HepG2 (cell line): ENCODE results near the gene ZFAND3. TPM values are rescaled to one million over a fixed set of nuclear protein-coding genes. Genes with fewer than 3 reads are reported as not detected.

ENCODE experiments used
- ATAC-seq: fragments of 200-7000 bp; cut with Tn5 transposase; 3 replicates; pipeline ENCODE4 v1.9.1; 2020; ENCODE audit warnings: mild to moderate bottlenecking, moderate library complexity
- BruUV-seq: library from RNA; stranded (reverse); fragments of 400-500 nt; replicated peaks from 2 replicates; lab custom pipeline; 2021; lab: Mats Ljungman, UMichigan
- CTCF ChIA-PET: fragments of 300-600 bp; formaldehyde crosslinking; extraction: SDS; loops from one replicate; lab custom pipeline; 2021; ENCODE audit warnings: low total read pairs, inconsistent platforms, low intra/inter-chr PET ratio; lab: Yijun Ruan, JAX
- POLR2A ChIA-PET: fragments of 350-600 bp; sonication (Branson Sonifier 250); formaldehyde crosslinking; loops from one replicate; lab custom pipeline; 2020; ENCODE audit warnings: antibody characterized with exemption, inconsistent platforms; lab: Yijun Ruan, JAX
- DNase-seq: peaks from one replicate; pipeline ENCODE4 v3.0.0-alpha.2; 2015; ENCODE audit warnings: low spot score
- FAIRE-seq: peaks from 3 replicates; lab custom pipeline; 2011; peaks lifted over from hg19 to GRCh38; lab: Jason Lieb, UNC
- H2AFZ ChIP-seq: one replicate; pipeline ENCODE4 v1.6.1; 2011; ENCODE audit warnings: low read length, inconsistent platforms
- H3K27ac ChIP-seq: fragments of 300-600 bp; 3 replicates; pipeline ENCODE4 v1.8.0; 2011; ENCODE audit warnings: mixed run types, mild to moderate bottlenecking, mixed read lengths, low read length, inconsistent platforms; ENCODE audit not compliant: insufficient read depth; ENCODE audit errors: extremely low read length
- H3K27me3 ChIP-seq, 2 experiments: fragments of 200-600 bp in 1 of 2; 2 replicates in 1 of 2; 3 replicates in 1 of 2; pipeline versions ENCODE4 v1.6.0 to v1.8.0; 2011; ENCODE audit warnings: low read length in 2 of 2, mild to moderate bottlenecking in 2 of 2, moderate library complexity in 2 of 2, inconsistent platforms in 1 of 2; ENCODE audit not compliant: insufficient read depth in 2 of 2, control insufficient read depth in 1 of 2
- H3K36me3 ChIP-seq, 2 experiments: fragments of 200-600 bp in 1 of 2; replicated peaks in 1 of 2; 2 replicates in 1 of 2; 3 replicates in 1 of 2; pipeline versions ENCODE4 v1.5.1 to v1.8.0; 2011; ENCODE audit warnings: low read length in 2 of 2, inconsistent platforms in 1 of 2; ENCODE audit not compliant: insufficient read depth in 2 of 2, control insufficient read depth in 1 of 2
- H3K4me1 ChIP-seq: 2 replicates; pipeline ENCODE4 v1.5.1; 2012; ENCODE audit warnings: low read length, inconsistent platforms; ENCODE audit not compliant: insufficient read depth
- H3K4me2 ChIP-seq: 2 replicates; pipeline ENCODE4 v1.6.0; 2011; ENCODE audit warnings: low read depth, low read length, inconsistent platforms
- H3K4me3 ChIP-seq, 3 experiments: fragments of 200-600 bp in 1 of 3; sonication (generic), shearing (Covaris generic) in 1 of 3; replicated peaks in 1 of 3; 2 replicates each; pipeline ENCODE4 v1.5.1; 2011 to 2016; ENCODE audit warnings: low read length in 3 of 3, inconsistent platforms in 2 of 3, low read depth in 2 of 3, mild to moderate bottlenecking in 2 of 3, control low read depth in 1 of 3, mixed read lengths in 1 of 3; ENCODE audit not compliant: insufficient read depth in 1 of 3
- H3K79me2 ChIP-seq: one replicate; pipeline ENCODE4 v1.6.1; 2011; ENCODE audit warnings: low read length, inconsistent platforms; ENCODE audit not compliant: insufficient read depth
- H3K9ac ChIP-seq: 2 replicates; pipeline ENCODE4 v1.6.0; 2011; ENCODE audit warnings: mild to moderate bottlenecking, low read depth, low read length, inconsistent platforms; ENCODE audit not compliant: insufficient read depth
- H3K9me3 ChIP-seq: 2 replicates; pipeline ENCODE4 v1.5.1; 2012; ENCODE audit warnings: mild to moderate bottlenecking, low read length
- H4K20me1 ChIP-seq: 2 replicates; pipeline ENCODE4 v1.6.0; 2011; ENCODE audit warnings: inconsistent platforms, mild to moderate bottlenecking, low read length, moderate library complexity; ENCODE audit not compliant: insufficient read depth
- AGO1 ChIP-seq: fragments of 200-400 bp; formaldehyde crosslinking; IDR thresholded peaks from 2 replicates; pipeline ENCODE4 v1.6.1; 2017; ENCODE audit warnings: mild to moderate bottlenecking, low read depth, low read length, moderate library complexity; ENCODE audit not compliant: poor library complexity, severe bottlenecking
- FLYWCH1 ChIP-seq: sonication (generic); formaldehyde crosslinking; IDR thresholded peaks from 2 replicates; pipeline ENCODE4 v1.8.1; 2023; ENCODE audit warnings: mild to moderate bottlenecking, missing genetic modification reagents
- GPBP1L1 ChIP-seq: sonication (generic); formaldehyde crosslinking; IDR thresholded peaks from 2 replicates; pipeline ENCODE4 v1.5.0; 2020; ENCODE audit warnings: mild to moderate bottlenecking, missing genetic modification reagents
- JARID2 ChIP-seq: sonication (generic); formaldehyde crosslinking; IDR thresholded peaks from 2 replicates; pipeline ENCODE4 v1.8.1; 2023; ENCODE audit warnings: missing genetic modification reagents, inconsistent platforms; ENCODE audit not compliant: insufficient replicate concordance
- LCORL ChIP-seq, 2 experiments: fragments of 450-650 bp in 1 of 2; sonication (generic) in 1 of 2; formaldehyde crosslinking in 1 of 2; IDR thresholded peaks; 2 replicates each; pipeline versions ENCODE4 v1.5.0 to v1.6.1; 2017 to 2020; ENCODE audit warnings: antibody characterized with exemption in 1 of 2, missing genetic modification reagents in 1 of 2
- MXD3 ChIP-seq: IDR thresholded peaks from 2 replicates; pipeline ENCODE4 v1.6.1; 2016; ENCODE audit warnings: mild to moderate bottlenecking, missing biosample characterization, missing genetic modification reagents
- MXI1 ChIP-seq: IDR thresholded peaks from 3 replicates; pipeline ENCODE4 v1.6.1; 2012; ENCODE audit warnings: low read depth, low read length, inconsistent platforms, borderline replicate concordance
- PAXIP1 ChIP-seq: sonication (generic); formaldehyde crosslinking; conservative IDR thresholded peaks from 2 replicates; pipeline ENCODE4 v1.4.0; 2020; ENCODE audit warnings: mild to moderate bottlenecking, missing genetic modification reagents, moderate library complexity
- PITX1 ChIP-seq: sonication (generic); formaldehyde crosslinking; IDR thresholded peaks from 2 replicates; pipeline ENCODE4 v1.5.1; 2020; ENCODE audit warnings: mild to moderate bottlenecking, missing genetic modification reagents
- RNF2 ChIP-seq: fragments of 450-650 bp; conservative IDR thresholded peaks from 2 replicates; pipeline ENCODE4 v1.6.1; 2016; ENCODE audit warnings: low read depth
- SP1 ChIP-seq, 2 experiments: fragments of 450-650 bp in 1 of 2; sonication (generic) in 1 of 2; formaldehyde crosslinking in 1 of 2; IDR thresholded peaks; 2 replicates each; pipeline versions ENCODE4 v1.4.0 to v1.6.1; 2016 to 2020; ENCODE audit warnings: missing genetic modification reagents in 1 of 2
- ZNF10 ChIP-seq: sonication (generic); formaldehyde crosslinking; IDR thresholded peaks from 2 replicates; pipeline ENCODE4 v1.4.0; 2020; ENCODE audit warnings: mild to moderate bottlenecking, low read depth, missing genetic modification reagents, borderline replicate concordance
- ZNF460 ChIP-seq: sonication (generic); formaldehyde crosslinking; IDR thresholded peaks from 2 replicates; pipeline ENCODE4 v1.5.1; 2020; ENCODE audit warnings: missing genetic modification reagents, mild to moderate bottlenecking, borderline replicate concordance
- WGBS: methylation state at CpG from one replicate; pipeline ENCODE4 v1.1.6; 2017; ENCODE audit warnings: low lambda C conversion rate; 5-methylcytosine and 5-hydroxymethylcytosine counted together
- in situ Hi-C: cut with HindIII; loops from 2 replicates; pipeline ENCODE4 v1.10.0; 2017; ENCODE audit warnings: low pct_unique_long_range_greater_than_20kb; ENCODE audit not compliant: extremely low pct_ligation_motif_present
- intact Hi-C: fragments of 100-400 bp; cut with micrococcal nuclease; formaldehyde crosslinking; loops from one replicate; pipeline ENCODE4 v1.10.0; 2022; ENCODE audit not compliant: unreplicated experiment
- polyA plus RNA-seq, 8 experiments: library from polyadenylated mRNA; depleted of rRNA in 3 of 8; stranded (reverse) in 7 of 8; unstranded in 1 of 8; fragments of >200 nt; fragmentation: Illumina TruSeq in 4 of 8; extraction: Trizol in 4 of 8; gene quantifications; 2 replicates each; pipeline versions ENCODE4 v1.2.1 to v1.2.3, GENCODE V29; 2011 to 2016; ENCODE audit warnings: low read depth in 4 of 8, missing spikeins in 1 of 8, mixed read lengths in 1 of 8; ENCODE audit not compliant: insufficient read depth in 1 of 8
- total RNA-seq, 5 experiments: library from RNA; depleted of rRNA; stranded (reverse); fragments of >200 nt; fragmentation: Illumina TruSeq; extraction: Trizol; gene quantifications; 2 replicates each; pipeline ENCODE4 v1.2.3, GENCODE V29; 2016; ENCODE audit warnings: low read depth in 1 of 5

The ZFAND3 gene
- total and polyA plus RNA-seq, 2 of the 13 experiments (the other 11 are each of a cell fraction or from before 2014, with no cell fraction given) = 16.4 to 17.1 TPM

GRCh38 chr6:37931066-37931465 is 111.5 kb downstream of the ZFAND3 start:
- Histone ChIP-seq H3K79me2 (peaks cover 29% of the 10 kb centered on the region), H2AFZ (no peak overlapping the region), H3K27me3 (no peaks in the 10 kb centered on the region), H3K4me1 (peaks cover 60% of the 10 kb centered on the region), H3K9ac (no peak overlapping the region), H4K20me1 (peaks cover 4% of the 10 kb centered on the region; the same call in 1 of the 2 replicates), H3K9me3 (no peaks in the 10 kb centered on the region), H3K27ac (peak overlapping the region; percentile 69), H3K4me2 (peak overlapping the region; percentile 25), H3K36me3 (no peaks in the 10 kb centered on the region; a peak in 1 of 5 replicates), H3K4me3 (no peak overlapping the region)
- FAIRE-seq (no peak), DNase-seq (no peak), ATAC-seq (peak; percentile 41)
- in situ Hi-C loops (no loop called here), intact Hi-C loops (no loop called here)
- CTCF ChIA-PET = no interaction called here
- POLR2A ChIA-PET = interaction anchor here (1.1 kb wide), 1 partner anchor 86 kb away, joined by 4 read pairs; no protein-coding TSS in a partner anchor
- 90% methylated on average over 1 of the region's 1 CpG for WGBS
- no TSS peak for BruUV-seq
- TF ChIP-seq GPBP1L1 (CRISPR knock-in tag) (no peak), LCORL (IDR thresholded peaks at IDR 0.05) (no peak), LCORL (CRISPR knock-in tag; IDR thresholded peaks at IDR 0.05) (0 out of 2 replicates have a peak, but pooled peaks have one; percentile 0), MXI1 (no peak), JARID2 (CRISPR knock-in tag) (no peak), MXD3 (no peak), SP1 (IDR thresholded peaks at IDR 0.05) (no peak), SP1 (CRISPR knock-in tag; IDR thresholded peaks at IDR 0.05) (no peak), ZNF10 (CRISPR knock-in tag) (no peak), ZNF460 (CRISPR knock-in tag) (peak; percentile 36; the same call in 1 of the 2 replicates), PAXIP1 (no peak), AGO1 (no peak), FLYWCH1 (CRISPR knock-in tag) (no peak), RNF2 (no peak), PITX1 (CRISPR knock-in tag) (0 out of 2 replicates have a peak, but pooled peaks have one; percentile 19)
